ES-I3 (cell line): Measurements from ENCODE around the gene WBP1L.
"Not testable (repeated sequence)": the region's sequence is repeated elsewhere in the genome, so short reads cannot be mapped to it uniquely, and the experiment has no call there.

Experiments used
- H3K36me3 ChIP-seq: 2 replicates; pipeline ENCODE4 v1.6.1; 2013; ENCODE audit warnings: mild to moderate bottlenecking, low read length, control low read depth, moderate library complexity; ENCODE audit not compliant: insufficient read depth
- H3K4me1 ChIP-seq: 2 replicates; pipeline ENCODE4 v1.6.1; 2013; ENCODE audit warnings: mild to moderate bottlenecking, control low read depth, low read length; ENCODE audit not compliant: insufficient read depth
- H3K9ac ChIP-seq: 2 replicates; pipeline ENCODE4 v1.6.1; 2013; ENCODE audit warnings: low read depth, mild to moderate bottlenecking, low read length, moderate library complexity
- H3K9me3 ChIP-seq: 2 replicates; pipeline ENCODE4 v1.6.1; 2013; ENCODE audit warnings: mild to moderate bottlenecking, low read length, moderate library complexity; ENCODE audit not compliant: control insufficient read depth, insufficient read depth

Gene WBP1L

GRCh38 chr10:102832248-102832647 is 88.5 kb downstream of the WBP1L start:
- no peaks in the 10 kb centered on the region for H3K36me3 ChIP-seq
- H3K9me3 ChIP-seq = no peaks in the 10 kb centered on the region
- no peak overlapping the region for H3K9ac ChIP-seq
- no peaks in the 10 kb centered on the region for H3K4me1 ChIP-seq

GRCh38 chr10:102832987-102833386 is 89.2 kb downstream of the WBP1L start:
- Histone ChIP-seq H3K9ac (no peak overlapping the region), H3K9me3 (no peaks in the 10 kb centered on the region; the same call in 1 of the 2 replicates), H3K4me1 (no peaks in the 10 kb centered on the region), H3K36me3 (no peaks in the 10 kb centered on the region)

- no peaks in the 10 kb centered on the region; the same call in 1 of the 2 replicates for H3K9me3 ChIP-seq
- no peak overlapping the region for H3K9ac ChIP-seq
- no peaks in the 10 kb centered on the region for H3K36me3 ChIP-seq
- no peaks in the 10 kb centered on the region for H3K4me1 ChIP-seq
Measured at GRCh38 chr10:102834143-102834542, 90.4 kb downstream of the WBP1L start.

GRCh38 chr10:102835007-102835482 is 91.3 kb downstream of the WBP1L start:
- Histone ChIP-seq H3K9me3 (no peaks in the 10 kb centered on the region; the same call in 1 of the 2 replicates), H3K9ac (no peak overlapping the region), H3K36me3 (no peaks in the 10 kb centered on the region), H3K4me1 (no peaks in the 10 kb centered on the region)

- H3K36me3 ChIP-seq = no peaks in the 10 kb centered on the region
- no peaks in the 10 kb centered on the region; the same call in 1 of the 2 replicates for H3K9me3 ChIP-seq
- H3K9ac ChIP-seq = no peak within 1 kb of the TSS
- H3K4me1 ChIP-seq = no peaks in the 10 kb centered on the region
Measured at GRCh38 chr10:102837230-102837721, 93.5 kb downstream of the WBP1L start, which contains the start of gene CYP17A1. Gene CYP17A1, minus strand, starts transcription at chr10:102837413. Its CDS starts 52 bp downstream, at chr10:102837361.

GRCh38 chr10:102838276-102838927 is 94.7 kb downstream of the WBP1L start:
- not testable (repeated sequence) for H3K9me3 ChIP-seq, H3K4me1 ChIP-seq, H3K36me3 ChIP-seq, H3K9ac ChIP-seq

GRCh38 chr10:102841827-102842345 is 98.1 kb downstream of the WBP1L start:
- H3K36me3 ChIP-seq = no peaks in the 10 kb centered on the region
- no peak overlapping the region for H3K9ac ChIP-seq
- no peaks in the 10 kb centered on the region for H3K4me1 ChIP-seq
- peaks cover 4% of the 10 kb centered on the region for H3K9me3 ChIP-seq

GRCh38 chr10:102843139-102843538 is 99.4 kb downstream of the WBP1L start:
- not testable (repeated sequence) for H3K4me1 ChIP-seq, H3K9me3 ChIP-seq

GRCh38 chr10:102844190-102844776 is 100.5 kb downstream of the WBP1L start:
- H3K36me3 ChIP-seq, H3K4me1 ChIP-seq, H3K9me3 ChIP-seq, H3K9ac ChIP-seq: not testable (repeated sequence)

More at GRCh38 chr10:102843139-102843538, 99.4 kb downstream of the WBP1L start:
- not testable (repeated sequence) for H3K36me3 ChIP-seq, H3K9ac ChIP-seq

GRCh38 chr10:102845352-102845902 is 101.7 kb downstream of the WBP1L start:
- Histone ChIP-seq H3K36me3 (no peaks in the 10 kb centered on the region), H3K4me1 (no peaks in the 10 kb centered on the region), H3K9me3 (peaks cover 4% of the 10 kb centered on the region), H3K9ac (no peak overlapping the region)

GRCh38 chr10:102850025-102850518 is 106.3 kb downstream of the WBP1L start:
- H3K36me3 ChIP-seq = no peaks in the 10 kb centered on the region
- peaks cover 3% of the 10 kb centered on the region for H3K9me3 ChIP-seq
- H3K4me1 ChIP-seq = no peaks in the 10 kb centered on the region
- H3K9ac ChIP-seq = no peak overlapping the region

- H3K9me3 ChIP-seq = not testable (repeated sequence)
Measured at GRCh38 chr10:102853237-102853636, 109.5 kb downstream of the WBP1L start.

GRCh38 chr10:102855731-102856436 is 112.1 kb downstream of the WBP1L start:
- Histone ChIP-seq H3K9ac (peak overlapping the region; percentile 14; the same call in 1 of the 2 replicates), H3K4me1 (peaks cover 18% of the 10 kb centered on the region)
- H3K9me3 ChIP-seq, H3K36me3 ChIP-seq: not testable (repeated sequence)

More at GRCh38 chr10:102853237-102853636, 109.5 kb downstream of the WBP1L start:
- not testable (repeated sequence) for H3K9ac ChIP-seq, H3K36me3 ChIP-seq
- peaks cover 18% of the 10 kb centered on the region for H3K4me1 ChIP-seq
